HK-2 (cell line): ENCODE measurements around the gene HNF1B.

Source experiments
- DNase-seq: peaks from one replicate; pipeline ENCODE4 v3.0.0-alpha.2; 2018; ENCODE audit not compliant: unreplicated experiment

The HNF1B gene

DNA sequence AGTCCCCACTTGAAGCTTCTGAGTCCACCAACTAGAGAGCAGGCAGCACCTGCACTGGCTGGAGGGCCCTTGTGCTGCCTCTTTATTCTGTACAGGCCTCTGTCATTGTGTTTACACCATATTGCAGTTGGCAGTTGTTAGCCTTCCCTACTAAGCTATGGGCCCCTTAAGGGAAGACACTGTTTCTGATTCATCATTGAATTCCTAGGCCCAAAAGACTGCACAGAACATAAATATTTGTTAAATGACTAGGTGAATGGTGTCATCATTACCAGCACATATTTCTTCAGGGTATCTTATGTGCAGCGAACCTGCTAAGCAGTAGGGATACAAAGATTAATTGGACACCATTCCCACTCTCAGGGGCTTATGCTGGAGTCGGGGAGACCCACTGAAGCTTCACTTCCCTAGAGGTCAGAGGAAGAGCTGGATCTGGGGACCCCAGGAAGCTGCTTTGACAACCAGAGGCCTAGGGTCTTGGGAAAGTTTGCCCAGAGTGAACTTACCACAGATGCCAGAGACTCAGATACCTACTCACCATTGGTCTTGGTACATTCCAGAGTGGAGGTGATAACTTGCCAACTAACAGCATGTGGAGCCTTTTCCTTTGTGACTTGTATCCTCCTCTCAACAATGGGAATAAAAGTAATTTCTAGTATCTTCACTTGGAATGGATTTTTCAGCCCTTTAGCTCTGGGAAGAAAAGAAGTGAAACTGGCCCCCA is 72.9 kb downstream of the HNF1B start:
- DNase-seq: peak; percentile 58

GRCh38 chr17:37671028-37671823 is 73.6 kb downstream of the HNF1B start:
- DNase-seq: no peak

DNA sequence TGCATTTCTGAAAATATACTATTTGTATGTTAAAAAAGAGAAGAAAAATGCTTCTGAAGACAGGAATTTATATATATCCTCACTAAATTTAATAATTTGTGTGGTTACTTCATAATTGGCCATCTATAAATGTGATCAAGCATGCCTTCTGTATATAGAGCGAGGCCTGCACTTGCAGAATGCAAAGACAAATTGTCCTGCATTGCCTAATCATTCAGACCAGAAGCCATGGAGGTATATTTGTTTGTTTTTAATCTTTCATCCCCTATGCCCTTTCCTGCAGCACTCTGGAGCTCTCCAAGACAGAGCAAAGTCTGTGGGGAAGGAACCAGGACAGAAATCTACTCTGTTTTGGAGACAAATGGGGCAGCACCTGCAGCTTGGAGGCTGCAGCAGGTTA is 77.8 kb downstream of the HNF1B start:
- DNase-seq: no peak

DNA sequence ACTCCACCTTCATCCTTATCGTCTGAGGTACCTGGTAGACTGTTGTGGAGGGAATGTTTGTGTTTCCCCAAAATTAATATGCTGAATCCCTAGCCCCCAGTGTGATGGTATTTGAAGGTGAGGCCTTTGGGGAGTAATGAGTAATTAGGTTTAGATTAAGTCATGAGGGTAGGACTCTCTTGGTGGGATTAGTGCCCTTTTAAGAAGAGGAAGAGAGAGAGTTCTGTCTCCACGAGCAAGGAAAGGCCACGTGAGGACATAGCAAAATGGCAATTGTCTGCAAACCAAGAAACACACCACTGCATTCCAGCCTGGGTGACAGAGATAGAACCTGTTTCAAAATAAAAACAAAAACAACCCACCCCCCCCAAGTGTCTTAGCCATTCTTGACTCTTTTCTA is 80.6 kb downstream of the HNF1B start:
- DNase-seq: no peak

GRCh38 chr17:37662353-37662752 is 82.5 kb downstream of the HNF1B start:
- DNase-seq: no peak

GRCh38 chr17:37661400-37662014 is 83.4 kb downstream of the HNF1B start:
- DNase-seq: no peak

DNA sequence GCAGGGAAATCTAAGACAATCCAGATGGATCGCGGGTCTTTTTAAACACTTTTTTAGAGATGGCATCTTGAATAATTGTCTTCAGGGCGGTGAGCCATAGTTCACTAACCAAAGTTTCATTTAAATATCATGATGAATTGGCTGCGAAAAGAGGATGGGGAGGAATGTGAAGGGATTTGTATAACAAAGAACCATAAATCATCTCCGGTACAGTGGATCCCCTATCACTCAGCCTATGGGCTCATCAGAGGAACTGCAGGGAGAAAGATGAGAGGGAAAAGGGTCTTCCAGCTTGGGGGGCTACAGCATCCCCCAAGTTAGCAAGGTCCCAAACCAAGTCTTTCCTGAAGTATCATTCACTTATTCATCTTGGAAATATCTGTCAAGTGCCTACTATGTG is 84.9 kb downstream of the HNF1B start:
- no peak for DNase-seq

- DNase-seq: no peak
Measured at GRCh38 chr17:37657202-37657601, 87.7 kb downstream of the HNF1B start.

DNA sequence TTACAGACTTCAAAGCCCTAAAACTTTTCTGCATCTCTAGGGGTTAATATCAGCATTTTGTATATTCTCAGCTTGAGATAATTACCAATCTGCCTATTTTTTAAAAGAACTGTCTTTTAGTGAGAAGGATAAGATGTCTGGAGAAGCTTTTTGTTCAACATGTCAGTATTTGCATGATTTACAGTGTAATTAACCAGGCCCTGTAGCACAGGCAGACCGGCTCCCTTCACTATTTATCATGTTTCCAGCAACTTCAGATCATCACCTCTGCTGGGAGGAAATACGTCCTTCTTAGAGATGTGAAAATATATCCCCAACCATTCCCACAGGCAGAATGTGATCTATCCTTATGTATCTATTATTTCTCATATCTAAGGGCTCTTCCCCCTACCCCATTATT is 93.0 kb downstream of the HNF1B start:
- DNase-seq: no peak

DNA sequence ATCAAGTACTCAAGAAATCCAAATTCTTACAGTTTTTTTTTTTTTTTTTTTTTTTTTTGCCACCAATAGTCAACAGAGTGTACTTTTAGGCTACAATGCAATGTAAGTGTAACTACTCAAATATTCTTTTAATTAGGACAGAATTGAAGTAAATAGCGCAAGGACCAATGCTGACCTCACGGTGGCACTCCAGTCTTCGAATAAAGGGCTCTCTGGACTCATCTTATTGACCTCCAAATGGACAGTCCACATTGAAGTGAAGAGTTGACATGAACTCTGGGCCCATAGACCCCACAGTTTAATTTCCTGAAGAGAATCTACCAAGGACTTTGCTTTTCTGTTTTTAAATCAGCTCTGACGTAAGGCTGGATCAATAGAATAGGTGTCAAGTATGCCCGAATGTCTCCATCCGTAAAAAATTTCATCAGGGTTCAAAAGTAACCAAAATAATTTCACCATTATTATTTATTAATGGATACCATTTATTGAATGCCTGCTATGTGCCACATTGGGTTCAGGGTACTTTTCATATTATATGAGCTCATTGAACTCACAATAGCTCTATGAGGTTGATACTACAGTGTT is 94.3 kb downstream of the HNF1B start:
- peak; percentile 26 for DNase-seq

DNA sequence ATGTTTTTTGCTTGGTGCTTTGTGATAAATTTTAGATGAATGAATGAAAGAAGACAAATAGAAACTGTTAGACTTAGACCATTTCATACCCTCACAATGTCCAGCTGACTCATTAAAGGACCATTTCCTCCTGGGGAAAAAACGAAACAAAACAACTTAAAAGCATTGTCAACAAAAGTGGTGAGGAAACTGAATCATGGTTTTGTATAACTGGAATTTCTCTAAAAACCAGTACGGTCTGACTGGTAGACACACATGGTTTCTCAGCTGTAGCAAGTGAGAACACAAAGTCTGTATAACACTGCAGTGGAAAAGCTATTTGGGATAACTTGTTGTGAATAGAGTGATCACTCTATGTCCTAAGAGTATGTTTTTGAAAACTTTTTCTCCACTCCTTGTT is 96.3 kb downstream of the HNF1B start:
- no peak for DNase-seq

- no peak for DNase-seq
Measured at GRCh38 chr17:37647856-37648255, 97.0 kb downstream of the HNF1B start.

DNA sequence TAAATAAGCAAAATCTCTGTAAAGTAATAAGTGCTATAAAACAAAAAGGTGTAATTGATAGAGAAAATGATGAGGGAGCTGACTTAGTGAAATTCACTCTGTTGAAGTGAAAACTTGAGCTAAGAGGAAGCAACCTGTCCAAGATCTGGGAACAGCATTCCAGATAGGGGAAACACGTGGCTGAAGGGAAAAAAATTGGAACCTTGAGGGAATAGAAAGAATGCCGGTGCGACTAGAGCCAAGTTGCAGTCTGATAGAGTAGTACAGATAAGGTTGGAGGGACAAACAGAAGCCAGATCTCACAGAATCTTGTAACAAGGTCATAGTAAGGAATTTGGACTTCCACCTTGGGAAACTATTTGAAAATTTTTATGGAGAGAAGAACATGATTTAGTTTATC is 101.0 kb downstream of the HNF1B start:
- no peak for DNase-seq

DNA sequence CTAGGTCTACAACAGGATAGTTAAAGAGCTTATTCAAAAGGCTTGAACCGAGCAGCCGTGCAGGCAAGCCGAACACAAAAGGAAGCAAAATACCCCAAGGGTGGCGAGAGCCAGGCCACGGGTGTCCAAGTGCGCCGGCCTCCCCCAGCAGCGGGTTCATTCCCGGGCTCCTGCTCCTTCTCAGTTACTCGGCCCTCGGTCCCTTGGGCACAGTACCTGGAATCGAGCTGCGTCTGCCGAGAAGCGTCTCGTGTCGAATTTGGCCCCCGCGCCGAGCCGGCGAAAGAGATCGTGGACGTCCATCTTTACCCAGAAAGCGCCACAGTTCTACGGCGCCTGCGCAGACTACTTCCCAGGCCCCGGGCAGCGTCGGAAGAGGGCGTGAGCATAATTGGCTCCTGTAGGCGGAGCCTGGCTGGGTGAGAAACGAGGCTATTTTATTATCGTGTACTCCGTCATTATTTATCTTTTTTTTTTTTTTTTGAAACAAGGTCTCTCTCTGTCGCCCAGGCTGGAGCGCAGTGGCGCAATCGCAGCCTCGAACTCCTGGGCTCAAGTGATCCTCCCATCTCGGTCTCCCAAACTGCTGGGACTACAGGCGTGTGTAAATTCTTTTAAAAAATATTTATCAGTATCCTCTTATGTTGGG is 101.6 kb downstream of the HNF1B start, which contains the start of gene DDX52:
Gene DDX52, minus strand, starts transcription at position 329 of the 649 bp plus-strand sequence. Its CDS starts 26 bp downstream, at position 303.
- peak; percentile 89 for DNase-seq

DNA sequence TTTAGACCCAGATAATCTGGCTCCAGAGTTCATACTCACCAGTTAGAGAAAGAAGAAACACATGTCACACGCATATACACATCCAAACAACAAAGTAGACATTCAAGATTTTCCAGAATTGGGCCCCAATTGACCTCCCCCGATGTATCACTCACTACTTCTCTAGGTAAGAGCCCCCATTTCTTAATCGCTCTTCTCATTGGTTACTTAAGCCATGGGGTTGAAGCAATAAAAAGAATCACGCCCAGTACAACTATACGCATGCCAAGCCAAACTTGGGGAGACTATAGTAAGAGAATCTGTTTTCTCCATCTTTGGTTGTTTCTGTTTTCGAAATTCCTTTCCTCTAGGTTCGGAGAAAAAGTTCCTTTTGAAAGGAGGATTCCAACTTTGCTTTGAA is 102.2 kb downstream of the HNF1B start:
- DNase-seq: no peak

- DNase-seq: no peak
Measured at GRCh38 chr17:37640015-37640414, 104.8 kb downstream of the HNF1B start.

GRCh38 chr17:37637956-37638355 is 106.9 kb downstream of the HNF1B start:
- no peak for DNase-seq
